WTC11 (cell line): ENCODE measurements around the gene FNDC11.

Experiments
- CTCF ChIP-seq: fragments of 200-600 bp; IDR thresholded peaks from 2 replicates; pipeline ENCODE4 v1.8.0; 2022; ENCODE audit warnings: antibody characterized with exemption
- FOXK1 ChIP-seq: sonication (generic); formaldehyde crosslinking; IDR thresholded peaks from 2 replicates; pipeline ENCODE4 v1.8.0; 2022; ENCODE audit warnings: mild to moderate bottlenecking, moderate library complexity, missing genetic modification reagents

GRCh38 chr20:63508072-63508768 is 45.7 kb upstream of the FNDC11 start:
- TF ChIP-seq CTCF (no peak), FOXK1 (CRISPR knock-in tag) (no peak)
